Retinal pigment epithelial cell (primary cell): ENCODE data around the gene KIF18A.
"Not testable (repeated sequence)": the region's sequence is repeated elsewhere in the genome, so short reads cannot be mapped to it uniquely, and the experiment has no call there.

Experiments
- DNase-seq: peaks from one replicate; pipeline ENCODE4 v3.0.0-alpha.2; 2010; ENCODE audit warnings: low read depth
- H3K4me3 ChIP-seq: 2 replicates; pipeline ENCODE4 v1.5.1; 2011; ENCODE audit warnings: mild to moderate bottlenecking, low read length, control low read depth, moderate library complexity
- TF ChIP-seq, protein P1 (sequence below): conservative IDR thresholded peaks from 2 replicates; pipeline ENCODE4 v1.5.1; 2011; ENCODE audit warnings: low read depth, low read length, control low read depth, inconsistent platforms

The KIF18A gene

DNA sequence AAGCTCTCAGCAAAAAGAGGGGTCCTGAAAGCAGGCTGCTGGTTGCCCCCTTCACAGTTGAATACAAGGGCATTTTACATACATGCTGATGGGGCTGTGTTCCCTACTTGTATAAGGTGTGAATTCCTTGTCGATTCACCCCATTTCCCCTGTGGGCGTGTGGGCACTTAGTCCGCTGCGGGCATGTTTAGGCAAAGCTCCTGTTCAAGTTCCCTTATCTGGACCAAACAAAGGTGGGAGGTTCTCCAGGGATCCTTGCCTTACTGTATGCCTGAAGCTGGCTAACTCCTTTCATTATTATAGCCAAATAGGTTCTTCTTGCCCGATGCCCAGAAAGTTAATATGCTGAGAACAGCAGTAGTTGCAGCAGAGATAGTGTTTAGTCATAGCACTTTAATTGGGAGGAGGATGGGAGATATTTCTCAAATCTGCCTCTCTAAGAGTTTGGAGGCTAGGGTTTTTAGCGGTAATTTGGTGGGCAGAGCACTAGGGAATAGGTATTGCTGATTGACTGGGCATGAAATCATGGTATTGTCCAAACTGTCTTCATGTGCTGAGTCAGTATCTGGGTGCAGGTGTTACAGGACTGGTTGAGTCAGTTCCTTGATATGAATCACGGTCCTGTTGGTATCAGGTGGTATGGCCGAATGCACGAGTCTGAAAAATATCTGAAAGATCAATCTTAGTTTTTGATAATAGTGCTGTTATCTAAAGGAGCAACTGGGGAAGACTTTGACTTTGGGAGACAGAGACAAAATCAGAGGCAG, 32.9 kb upstream of the KIF18A start:
- DNase-seq: no peak
- TF ChIP-seq, protein P1, sequence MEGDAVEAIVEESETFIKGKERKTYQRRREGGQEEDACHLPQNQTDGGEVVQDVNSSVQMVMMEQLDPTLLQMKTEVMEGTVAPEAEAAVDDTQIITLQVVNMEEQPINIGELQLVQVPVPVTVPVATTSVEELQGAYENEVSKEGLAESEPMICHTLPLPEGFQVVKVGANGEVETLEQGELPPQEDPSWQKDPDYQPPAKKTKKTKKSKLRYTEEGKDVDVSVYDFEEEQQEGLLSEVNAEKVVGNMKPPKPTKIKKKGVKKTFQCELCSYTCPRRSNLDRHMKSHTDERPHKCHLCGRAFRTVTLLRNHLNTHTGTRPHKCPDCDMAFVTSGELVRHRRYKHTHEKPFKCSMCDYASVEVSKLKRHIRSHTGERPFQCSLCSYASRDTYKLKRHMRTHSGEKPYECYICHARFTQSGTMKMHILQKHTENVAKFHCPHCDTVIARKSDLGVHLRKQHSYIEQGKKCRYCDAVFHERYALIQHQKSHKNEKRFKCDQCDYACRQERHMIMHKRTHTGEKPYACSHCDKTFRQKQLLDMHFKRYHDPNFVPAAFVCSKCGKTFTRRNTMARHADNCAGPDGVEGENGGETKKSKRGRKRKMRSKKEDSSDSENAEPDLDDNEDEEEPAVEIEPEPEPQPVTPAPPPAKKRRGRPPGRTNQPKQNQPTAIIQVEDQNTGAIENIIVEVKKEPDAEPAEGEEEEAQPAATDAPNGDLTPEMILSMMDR: no peak
- no peak overlapping the region for H3K4me3 ChIP-seq

DNA sequence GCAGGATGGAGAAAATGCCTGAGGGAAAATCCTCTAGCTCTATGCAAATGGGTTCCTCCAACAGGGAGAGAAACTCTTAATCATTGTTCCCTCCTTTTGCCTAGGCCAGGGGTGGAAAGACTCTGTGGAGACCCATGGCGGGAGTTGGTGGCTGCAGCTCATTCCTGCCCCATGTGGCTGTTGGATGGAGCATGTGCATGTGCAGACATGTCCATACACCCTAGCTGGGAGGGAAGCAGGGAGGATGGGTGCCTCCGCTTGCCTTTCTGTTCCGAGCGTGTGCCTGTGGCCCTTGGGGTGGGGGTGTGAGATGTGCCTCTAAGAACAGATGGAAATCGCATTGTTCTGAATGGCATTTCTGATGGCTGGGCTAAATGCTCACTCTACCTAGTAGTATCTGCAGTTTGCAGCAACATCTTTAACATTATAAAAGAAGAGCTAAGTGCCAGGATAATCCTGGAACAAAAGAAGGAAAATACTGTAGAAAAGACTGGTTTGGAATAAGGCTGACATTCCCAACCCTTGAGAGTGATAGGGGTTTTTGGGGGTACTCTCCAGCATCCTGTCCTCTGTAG, 32.0 kb upstream of the KIF18A start:
- no peak for DNase-seq
- TF ChIP-seq, protein P1: no peak
- no peak overlapping the region for H3K4me3 ChIP-seq

DNA sequence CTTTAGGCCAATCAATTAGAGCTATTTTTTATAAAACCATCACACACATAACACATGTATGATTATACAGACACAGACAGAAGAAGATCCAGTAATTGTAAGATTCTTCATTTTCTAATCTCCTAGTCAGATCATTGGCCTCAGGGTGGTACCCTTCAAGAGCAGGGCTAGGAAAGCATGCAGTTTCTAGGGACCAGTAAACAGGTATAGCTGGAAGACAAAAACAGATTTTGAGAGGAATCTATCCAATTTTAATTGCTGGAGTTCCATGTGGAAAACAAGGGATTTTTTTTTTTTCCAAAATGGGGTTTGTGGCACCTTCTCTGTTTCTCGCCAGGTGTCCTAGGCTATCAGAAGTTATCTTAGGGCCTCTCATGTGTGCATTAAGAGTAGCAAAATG, 29.9 kb upstream of the KIF18A start:
- DNase-seq: no peak
- H3K4me3 ChIP-seq: no peak overlapping the region
- TF ChIP-seq, protein P1: no peak

DNA sequence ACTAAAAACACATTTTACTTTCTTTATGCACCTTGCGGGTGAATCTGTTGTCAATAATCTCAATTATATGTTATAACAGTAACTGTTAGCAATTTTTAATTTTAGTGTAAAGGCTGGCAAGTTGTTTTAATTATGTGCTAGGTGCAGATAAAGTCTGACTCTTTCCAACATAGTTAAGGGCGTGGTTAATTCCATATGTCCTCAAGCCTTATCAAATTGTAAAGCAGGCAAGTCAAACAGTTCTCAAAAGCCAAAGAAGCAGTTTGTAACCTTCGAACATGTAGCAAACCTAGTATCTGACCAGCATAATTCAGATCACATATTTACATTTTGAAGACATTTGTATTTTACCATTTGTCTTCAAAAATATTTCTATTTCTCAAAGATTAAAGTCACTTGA, 29.4 kb upstream of the KIF18A start:
- DNase-seq: no peak
- TF ChIP-seq, protein P1: no peak
- no peak overlapping the region for H3K4me3 ChIP-seq

DNA sequence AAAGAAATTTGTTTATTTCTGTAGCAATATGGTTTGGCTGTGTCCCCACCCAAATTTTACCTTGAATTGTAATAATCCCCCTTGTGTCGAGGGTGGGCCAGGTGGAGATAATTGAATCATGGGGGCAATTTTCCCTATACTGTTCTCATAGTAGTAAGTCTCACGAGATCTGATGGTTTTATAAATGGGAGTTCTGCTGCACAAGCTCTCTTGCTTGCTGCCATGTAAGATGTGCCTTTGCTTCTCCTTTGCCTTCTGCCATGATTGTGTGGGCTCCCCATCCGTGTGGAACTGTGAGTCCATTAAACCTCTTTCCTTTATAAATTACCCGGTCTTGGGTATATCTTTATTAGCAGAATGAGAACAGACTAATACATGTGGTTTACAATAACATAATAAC, 28.2 kb upstream of the KIF18A start:
- DNase-seq, H3K4me3 ChIP-seq: not testable (repeated sequence)

DNA sequence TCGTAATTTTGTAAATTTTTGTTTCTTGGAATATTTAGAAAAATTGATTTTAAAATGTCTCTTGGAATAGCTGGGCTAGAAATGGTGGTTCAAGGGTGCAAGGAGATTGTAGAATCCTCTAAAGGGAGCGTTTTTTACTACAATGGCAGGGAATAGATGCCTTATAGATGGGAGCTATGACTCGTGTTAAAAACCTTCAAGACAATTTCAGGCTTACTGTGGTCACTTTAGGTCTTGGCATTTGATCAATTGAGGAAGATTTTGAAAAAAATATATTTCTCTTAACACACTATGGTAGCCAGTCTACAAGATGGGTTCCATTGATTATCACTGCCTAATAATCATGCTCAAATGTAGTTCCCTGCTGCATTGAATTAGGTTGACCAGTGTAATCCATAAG, 25.2 kb upstream of the KIF18A start:
- TF ChIP-seq, protein P1: no peak
- H3K4me3 ChIP-seq: no peak overlapping the region
- DNase-seq: no peak

DNA sequence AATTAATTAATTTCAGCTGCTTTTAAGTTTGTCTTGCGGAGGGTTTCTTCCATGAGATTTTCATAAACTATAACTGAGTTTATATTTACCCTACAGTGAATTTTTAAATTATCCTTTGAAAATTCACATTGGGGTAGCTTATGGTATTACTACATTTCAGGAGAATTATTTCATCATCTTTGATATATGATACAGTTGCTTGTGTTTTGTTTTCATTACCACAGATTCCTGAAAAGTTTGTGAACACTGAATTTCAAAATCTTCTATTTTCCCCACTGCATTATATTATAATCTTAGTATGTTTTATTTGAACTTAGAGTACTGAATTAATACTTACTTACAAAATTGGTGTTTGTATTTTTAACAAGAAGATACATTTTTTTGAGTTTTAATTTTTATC, 24.6 kb upstream of the KIF18A start:
- no peak overlapping the region for H3K4me3 ChIP-seq
- TF ChIP-seq, protein P1: no peak
- no peak for DNase-seq
